Measurements from ENCODE around the gene PAOX. TPM values are rescaled to one million over a fixed set of nuclear protein-coding genes. Genes with fewer than 3 reads are reported as not detected.
A peak's percentile ranks its signal among the peaks of the same experiment; 100 is the strongest.

Gene PAOX
- total and polyA plus RNA-seq, 8 donors: 2.8 to 9.9 (median 3.8) TPM

DNA sequence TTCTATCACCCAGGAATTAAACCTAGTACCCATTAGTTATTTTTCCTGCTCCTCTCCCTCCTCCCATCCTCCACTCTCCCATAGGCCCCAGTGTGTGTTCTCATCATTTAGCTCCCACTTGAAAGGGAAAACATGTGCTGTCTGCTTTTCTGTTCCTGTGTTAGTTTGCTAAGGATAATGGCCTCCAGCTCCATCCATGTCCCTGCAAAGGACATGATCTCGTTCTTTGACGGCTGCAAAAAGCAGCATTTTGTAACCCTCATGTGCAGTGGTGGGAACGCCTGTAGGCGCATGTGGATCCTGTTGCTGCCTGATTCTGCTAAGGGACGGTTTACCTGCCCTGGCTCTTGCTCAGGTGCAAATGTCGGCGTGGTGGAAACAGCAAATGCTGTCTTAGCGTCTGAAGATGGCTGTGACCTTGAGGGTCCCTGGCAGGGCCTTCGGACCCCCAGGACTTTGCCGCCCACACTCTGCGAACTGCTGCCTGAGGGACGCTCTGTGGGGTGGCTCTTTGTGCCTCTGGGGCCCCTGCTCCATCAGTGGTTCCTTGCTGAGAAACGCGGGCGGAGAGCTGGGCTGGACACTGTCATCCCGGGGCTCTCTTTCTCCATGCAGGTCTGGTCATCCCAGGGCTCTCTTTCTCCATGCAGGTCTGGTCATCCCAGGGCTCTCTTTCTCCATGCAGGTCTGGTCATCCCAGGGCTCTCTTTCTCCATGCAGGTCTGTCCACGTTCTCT is 9.3 kb downstream of the PAOX start:
- DNase-seq: peak in 2 of 6 donors; percentile 11 to 38
- intact Hi-C loops (cut with DNase I): no loop called here
- no peak overlapping the region for H3K27ac ChIP-seq
- no peaks in the 10 kb centered on the region for H3K36me3 ChIP-seq
- H3K27me3 ChIP-seq: no peaks in the 10 kb centered on the region
- TF ChIP-seq, protein P1, sequence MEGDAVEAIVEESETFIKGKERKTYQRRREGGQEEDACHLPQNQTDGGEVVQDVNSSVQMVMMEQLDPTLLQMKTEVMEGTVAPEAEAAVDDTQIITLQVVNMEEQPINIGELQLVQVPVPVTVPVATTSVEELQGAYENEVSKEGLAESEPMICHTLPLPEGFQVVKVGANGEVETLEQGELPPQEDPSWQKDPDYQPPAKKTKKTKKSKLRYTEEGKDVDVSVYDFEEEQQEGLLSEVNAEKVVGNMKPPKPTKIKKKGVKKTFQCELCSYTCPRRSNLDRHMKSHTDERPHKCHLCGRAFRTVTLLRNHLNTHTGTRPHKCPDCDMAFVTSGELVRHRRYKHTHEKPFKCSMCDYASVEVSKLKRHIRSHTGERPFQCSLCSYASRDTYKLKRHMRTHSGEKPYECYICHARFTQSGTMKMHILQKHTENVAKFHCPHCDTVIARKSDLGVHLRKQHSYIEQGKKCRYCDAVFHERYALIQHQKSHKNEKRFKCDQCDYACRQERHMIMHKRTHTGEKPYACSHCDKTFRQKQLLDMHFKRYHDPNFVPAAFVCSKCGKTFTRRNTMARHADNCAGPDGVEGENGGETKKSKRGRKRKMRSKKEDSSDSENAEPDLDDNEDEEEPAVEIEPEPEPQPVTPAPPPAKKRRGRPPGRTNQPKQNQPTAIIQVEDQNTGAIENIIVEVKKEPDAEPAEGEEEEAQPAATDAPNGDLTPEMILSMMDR (IDR thresholded peaks at IDR 0.05): no peak
- no peaks in the 10 kb centered on the region for H3K4me1 ChIP-seq
- ATAC-seq: no peak
- no peaks in the 10 kb centered on the region for H3K9me3 ChIP-seq
- FAIRE-seq: no peak
- WGBS, 2 donors: 85 to 86% methylated on average over 17 of the region's 17 CpGs
- no peak overlapping the region for H3K4me3 ChIP-seq

DNA sequence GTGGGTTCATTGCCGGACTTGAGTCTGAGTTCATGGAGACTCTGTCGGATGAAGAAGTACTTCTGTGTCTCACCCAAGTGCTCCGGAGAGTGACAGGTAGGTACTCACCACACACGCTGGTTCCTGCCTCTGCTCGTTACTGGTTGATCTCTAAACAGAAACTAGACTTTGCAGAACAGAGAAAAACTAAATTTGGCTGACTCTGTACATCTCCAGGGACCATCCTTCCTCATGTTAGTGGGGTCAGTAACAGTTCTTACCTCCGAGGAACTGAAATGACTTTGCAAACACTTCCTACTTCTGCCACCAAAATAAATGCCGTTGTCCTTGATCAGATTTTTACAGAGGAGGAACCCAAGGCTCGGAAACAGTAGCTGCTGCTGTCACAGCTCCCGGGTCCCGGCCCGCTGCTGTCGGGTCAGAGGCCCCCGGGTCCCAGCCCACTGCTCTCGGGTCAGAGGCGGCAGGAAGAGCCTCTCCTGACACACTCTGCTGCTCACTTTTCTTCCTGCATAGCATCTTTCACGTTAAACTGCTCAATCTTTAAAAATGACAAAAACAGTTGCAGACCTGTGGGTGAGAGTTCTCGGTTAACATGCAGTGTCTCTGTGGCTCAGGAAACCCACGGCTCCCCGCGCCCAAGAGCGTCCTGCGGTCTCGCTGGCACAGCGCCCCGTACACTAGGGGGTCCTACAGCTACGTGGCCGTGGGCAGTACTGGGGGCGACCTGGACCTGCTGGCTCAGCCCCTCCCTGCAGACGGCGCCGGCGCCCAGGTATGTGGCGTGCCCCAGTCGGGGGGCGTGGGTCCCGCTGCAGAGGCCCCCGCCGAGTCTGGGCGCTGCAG is 10.1 kb downstream of the PAOX start:
- Histone ChIP-seq H3K27ac (peak overlapping the region in 1 of 4 donors; percentile 33), H3K4me3 (no peak overlapping the region), H3K4me1 (no peaks in the 10 kb centered on the region), H3K9me3 (no peaks in the 10 kb centered on the region), H3K27me3 (no peaks in the 10 kb centered on the region), H3K36me3 (no peaks in the 10 kb centered on the region)
- ATAC-seq: no peak
- TF ChIP-seq, protein P1 (IDR thresholded peaks at IDR 0.05): no peak
- 84 to 89% methylated on average over 39 of the region's 39 CpGs for WGBS, 2 donors
- intact Hi-C loops (cut with DNase I): no loop called here
- FAIRE-seq: no peak
- peak in 4 of 6 donors; percentile 7 to 62 (median 22) for DNase-seq

DNA sequence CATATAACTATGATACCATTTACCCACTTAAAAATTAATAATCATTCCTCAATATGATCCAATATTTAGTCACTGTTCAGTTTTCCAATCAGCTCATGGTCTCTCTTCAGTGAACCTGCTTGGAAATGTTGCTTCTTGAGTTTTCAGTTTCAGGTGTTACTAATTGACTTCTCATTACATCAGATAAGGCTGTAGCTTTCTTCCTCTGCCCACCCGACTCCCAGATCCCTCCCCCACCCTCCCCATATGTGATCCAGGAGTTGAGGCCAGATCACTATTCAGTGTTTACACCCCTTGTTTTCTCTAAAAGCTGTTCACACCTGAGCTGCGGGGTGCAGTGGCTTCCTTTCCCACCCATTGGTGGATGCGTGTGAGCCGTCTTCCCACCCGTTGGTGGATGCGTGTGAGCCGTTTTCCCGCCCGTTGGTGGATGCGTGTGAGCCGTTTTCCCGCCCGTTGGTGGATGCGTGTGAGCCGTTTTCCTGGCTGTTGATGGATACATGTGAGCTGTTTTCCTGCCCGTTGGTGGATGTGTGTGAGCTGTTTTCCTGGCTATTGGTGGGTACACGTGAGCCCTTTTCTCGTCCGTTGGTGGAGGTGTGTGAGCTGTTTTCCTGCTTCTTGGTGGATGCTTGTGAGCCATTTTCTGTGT is 11.7 kb downstream of the PAOX start:
- ATAC-seq (no peak), DNase-seq (peak in 1 of 6 donors; percentile 6), FAIRE-seq (no peak)
- H3K27ac ChIP-seq: no peak overlapping the region
- no peak overlapping the region for H3K4me3 ChIP-seq
- 85 to 90% methylated on average over 19 of the region's 19 CpGs for WGBS, 2 donors
- H3K9me3 ChIP-seq: no peaks in the 10 kb centered on the region
- no peaks in the 10 kb centered on the region for H3K36me3 ChIP-seq
- no peaks in the 10 kb centered on the region for H3K27me3 ChIP-seq
- intact Hi-C loops (cut with DNase I): no loop called here
- peaks cover 0 to 6% (median 6%) of the 10 kb centered on the region in 3 donors for H3K4me1 ChIP-seq
- TF ChIP-seq, protein P1 (IDR thresholded peaks at IDR 0.05): no peak

DNA sequence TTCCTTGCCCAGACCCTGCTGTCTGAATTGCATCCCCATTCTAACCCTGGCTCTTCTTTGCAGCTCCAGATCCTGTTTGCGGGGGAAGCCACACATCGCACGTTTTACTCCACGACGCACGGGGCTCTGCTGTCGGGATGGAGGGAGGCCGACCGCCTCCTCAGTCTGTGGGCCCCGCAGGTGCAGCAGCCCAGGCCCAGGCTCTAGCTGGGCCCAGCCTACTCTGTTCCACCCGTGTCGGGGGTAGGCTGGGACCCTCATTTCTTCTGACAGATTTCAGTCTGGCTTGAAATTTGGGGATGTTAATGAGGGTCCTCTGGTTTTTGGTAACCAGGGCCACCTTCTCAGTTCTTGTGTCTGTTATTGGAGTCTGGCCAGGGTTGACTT is 12.2 kb downstream of the PAOX start:
- ATAC-seq: no peak
- H3K27me3 ChIP-seq: no peaks in the 10 kb centered on the region
- 90 to 93% methylated on average over 12 of the region's 12 CpGs for WGBS, 2 donors
- peak in 2 of 6 donors; percentile 6 to 38 for DNase-seq
- H3K27ac ChIP-seq: no peak overlapping the region
- intact Hi-C loops (cut with DNase I): no loop called here
- H3K36me3 ChIP-seq: peaks cover 0 to 1% (median 0%) of the 10 kb centered on the region in 3 donors
- H3K9me3 ChIP-seq: no peaks in the 10 kb centered on the region
- TF ChIP-seq, protein P1 (IDR thresholded peaks at IDR 0.05): no peak
- no peak overlapping the region for H3K4me3 ChIP-seq
- peaks cover 0 to 6% (median 6%) of the 10 kb centered on the region in 3 donors for H3K4me1 ChIP-seq
- no peak for FAIRE-seq
